ENCODE results near the gene HES4. TPM values are rescaled to one million over a fixed set of nuclear protein-coding genes. Genes with fewer than 3 reads are reported as not detected.
"Not testable (repeated sequence)": the region's sequence is repeated elsewhere in the genome, so short reads cannot be mapped to it uniquely, and the experiment has no call there.

The HES4 gene
- total and polyA plus RNA-seq, 4 donors, result 3.6 to 82.3 (median 39.4) TPM

DNA sequence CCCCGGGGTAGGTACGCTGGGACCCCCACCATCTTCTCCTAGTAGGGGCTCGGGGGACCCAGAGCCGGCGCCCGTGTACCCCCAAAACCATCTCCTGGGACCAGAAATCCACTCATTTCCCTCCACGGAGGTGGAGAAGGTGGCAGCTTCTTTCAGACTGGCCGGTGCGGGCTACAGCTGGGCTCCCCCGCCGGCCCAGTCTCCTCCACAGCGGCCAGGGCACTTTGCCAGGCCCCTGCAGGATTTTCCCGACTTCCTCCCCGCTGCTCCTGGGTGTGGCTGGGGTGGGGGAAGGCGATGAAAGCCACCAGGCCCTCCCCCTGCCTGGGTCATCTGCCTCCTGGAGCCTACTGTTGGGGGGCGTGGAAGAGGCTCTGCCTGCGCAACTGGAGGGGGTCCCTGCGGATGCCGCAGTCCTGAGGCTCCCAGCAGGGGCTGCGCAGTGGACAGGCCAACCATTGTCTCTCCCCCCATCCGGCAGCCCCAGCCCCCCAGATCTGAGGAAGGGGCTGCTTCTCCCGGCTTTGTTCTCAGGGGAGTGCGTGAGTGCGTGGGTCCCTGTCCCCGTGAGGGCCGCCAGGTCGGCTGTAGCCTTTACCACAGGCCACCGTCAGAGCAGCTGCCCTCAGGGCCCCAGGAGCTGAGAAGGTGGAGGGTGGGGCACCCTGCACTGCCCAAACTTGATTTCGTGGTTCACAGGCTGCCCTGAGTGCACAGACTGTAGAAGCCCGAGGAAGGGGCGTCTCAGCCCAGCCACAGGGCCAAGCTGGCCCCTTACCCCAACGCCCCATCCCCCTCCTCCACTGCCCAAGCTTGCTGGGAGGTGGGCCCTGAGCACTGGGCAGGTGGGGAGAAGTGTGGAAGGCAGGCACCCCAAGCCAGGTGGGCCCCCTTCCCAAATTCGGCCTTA lies 21.4 kb upstream of the HES4 start:
- DNase-seq, result no peak
- Histone ChIP-seq H3K9me3 (ENCODE audit: control insufficient read depth, low read length) (no peaks in the 10 kb centered on the region), H3K4me1 (ENCODE audit: control insufficient read depth in 1 of 2, insufficient read depth in 2 of 2, low read length in 2 of 2) (no peaks in the 10 kb centered on the region), H3K4me3 (ENCODE audit: low read length in 2 of 2) (no peak overlapping the region), H3K27me3 (ENCODE audit: control insufficient read depth in 1 of 2, insufficient read depth in 2 of 2, low read length in 1 of 2) (no peaks in the 10 kb centered on the region), H3K36me3 (ENCODE audit: control insufficient read depth in 1 of 2, insufficient read depth in 2 of 2, low read length in 1 of 2) (no peaks in the 10 kb centered on the region), H3K27ac (ENCODE audit: low read depth in 1 of 2, low read length in 2 of 2) (no peak overlapping the region)
- no peak for ATAC-seq (ENCODE audit: low FRiP score)
- intact Hi-C loops (cut with DNase I), result loop anchor here in 1 of 2 donors (5.0 kb wide), 1 partner anchor 36 kb away; no protein-coding TSS in a partner anchor
- WGBS, 2 donors, result 47 to 49% methylated on average over 33 of the region's 33 CpGs

DNA sequence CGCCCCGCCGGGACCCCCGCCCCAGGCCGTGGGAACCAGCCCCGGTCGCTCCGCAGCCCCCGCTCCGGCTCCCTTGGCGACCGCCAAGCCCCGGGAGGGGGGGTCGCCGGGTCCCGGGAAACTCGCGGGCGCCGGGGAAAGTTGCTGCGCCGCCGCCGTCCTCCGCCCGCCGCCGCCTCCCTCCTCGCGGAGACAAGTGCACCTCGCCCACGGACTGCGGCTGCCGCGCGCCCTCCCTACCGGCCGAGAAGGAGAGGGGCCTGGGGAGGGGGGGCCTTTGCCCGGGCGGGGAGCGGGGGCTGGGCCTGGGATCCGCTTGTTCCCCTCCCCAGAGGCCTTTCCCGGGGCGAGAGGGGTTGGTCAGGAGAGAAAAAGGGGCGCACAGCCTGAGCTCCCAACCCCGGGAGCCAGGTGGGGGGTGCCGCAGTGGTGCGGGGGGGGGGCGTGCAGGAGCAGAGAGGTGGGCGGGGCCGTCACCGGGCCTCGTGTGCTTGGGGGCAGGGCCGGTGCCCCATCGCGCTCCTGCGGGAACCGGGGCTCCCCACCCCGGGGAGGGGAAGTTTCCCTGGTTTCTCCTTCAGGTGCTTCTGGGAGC lies 20.6 kb upstream of the HES4 start:
- Histone ChIP-seq H3K36me3 (ENCODE audit: control insufficient read depth in 1 of 2, insufficient read depth in 2 of 2, low read length in 1 of 2) (no peaks in the 10 kb centered on the region), H3K27me3 (ENCODE audit: control insufficient read depth in 1 of 2, insufficient read depth in 2 of 2, low read length in 1 of 2) (no peaks in the 10 kb centered on the region), H3K4me3 (ENCODE audit: low read length in 2 of 2) (peak overlapping the region; percentile 75 to 88), H3K9me3 (ENCODE audit: control insufficient read depth, low read length) (no peaks in the 10 kb centered on the region), H3K27ac (ENCODE audit: low read depth in 1 of 2, low read length in 2 of 2) (no peak overlapping the region), H3K4me1 (ENCODE audit: control insufficient read depth in 1 of 2, insufficient read depth in 2 of 2, low read length in 2 of 2) (no peaks in the 10 kb centered on the region)
- WGBS, 2 donors, result 1% methylated on average over 17 to 59 of the region's 59 CpGs
- DNase-seq (no peak), ATAC-seq (ENCODE audit: low FRiP score) (no peak)
- intact Hi-C loops (cut with DNase I), result loop anchor here in 1 of 2 donors (5.0 kb wide), 1 partner anchor 37 kb away; no protein-coding TSS in a partner anchor

DNA sequence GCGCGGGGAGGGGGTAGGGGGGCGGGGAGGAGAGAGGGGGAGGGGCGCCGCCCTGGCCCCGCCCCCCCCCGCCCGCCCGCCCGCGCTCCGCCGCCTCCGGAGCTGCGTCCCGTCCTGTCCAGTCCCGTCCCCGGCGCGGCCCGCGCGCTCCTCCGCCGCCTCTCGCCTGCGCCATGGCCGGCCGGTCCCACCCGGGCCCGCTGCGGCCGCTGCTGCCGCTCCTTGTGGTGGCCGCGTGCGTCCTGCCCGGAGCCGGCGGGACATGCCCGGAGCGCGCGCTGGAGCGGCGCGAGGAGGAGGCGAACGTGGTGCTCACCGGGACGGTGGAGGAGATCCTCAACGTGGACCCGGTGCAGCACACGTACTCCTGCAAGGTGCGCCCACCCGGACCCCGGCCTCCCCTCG lies 20.1 kb upstream of the HES4 start, which contains the start of gene AGRN:
AGRN (plus strand) TSS at position 121 of the 405 bp plus-strand sequence; CDS start at position 174, 53 bp downstream.
- peak within 1 kb of the TSS in 1 of 2 donors; percentile 24 for H3K27ac ChIP-seq (ENCODE audit: low read depth in 1 of 2, low read length in 2 of 2)
- intact Hi-C loops (cut with DNase I), result loop anchor here in 1 of 2 donors (5.0 kb wide), 1 partner anchor 37 kb away; no protein-coding TSS in a partner anchor
- ATAC-seq (ENCODE audit: low FRiP score) (peak; percentile 11), DNase-seq (no peak)
- whole genome bisulfite sequencing, 2 donors, result 0 to 7% methylated on average over 3 to 55 of the region's 58 CpGs
- no peaks in the 10 kb centered on the region for H3K36me3 ChIP-seq (ENCODE audit: control insufficient read depth in 1 of 2, insufficient read depth in 2 of 2, low read length in 1 of 2)
- H3K4me1 ChIP-seq (ENCODE audit: control insufficient read depth in 1 of 2, insufficient read depth in 2 of 2, low read length in 2 of 2), result no peaks in the 10 kb centered on the region
- no peaks in the 10 kb centered on the region for H3K9me3 ChIP-seq (ENCODE audit: control insufficient read depth, low read length)
- H3K27me3 ChIP-seq (ENCODE audit: control insufficient read depth in 1 of 2, insufficient read depth in 2 of 2, low read length in 1 of 2), result no peaks in the 10 kb centered on the region
- H3K4me3 ChIP-seq (ENCODE audit: low read length in 2 of 2), result peak within 1 kb of the TSS; percentile 75 to 88

DNA sequence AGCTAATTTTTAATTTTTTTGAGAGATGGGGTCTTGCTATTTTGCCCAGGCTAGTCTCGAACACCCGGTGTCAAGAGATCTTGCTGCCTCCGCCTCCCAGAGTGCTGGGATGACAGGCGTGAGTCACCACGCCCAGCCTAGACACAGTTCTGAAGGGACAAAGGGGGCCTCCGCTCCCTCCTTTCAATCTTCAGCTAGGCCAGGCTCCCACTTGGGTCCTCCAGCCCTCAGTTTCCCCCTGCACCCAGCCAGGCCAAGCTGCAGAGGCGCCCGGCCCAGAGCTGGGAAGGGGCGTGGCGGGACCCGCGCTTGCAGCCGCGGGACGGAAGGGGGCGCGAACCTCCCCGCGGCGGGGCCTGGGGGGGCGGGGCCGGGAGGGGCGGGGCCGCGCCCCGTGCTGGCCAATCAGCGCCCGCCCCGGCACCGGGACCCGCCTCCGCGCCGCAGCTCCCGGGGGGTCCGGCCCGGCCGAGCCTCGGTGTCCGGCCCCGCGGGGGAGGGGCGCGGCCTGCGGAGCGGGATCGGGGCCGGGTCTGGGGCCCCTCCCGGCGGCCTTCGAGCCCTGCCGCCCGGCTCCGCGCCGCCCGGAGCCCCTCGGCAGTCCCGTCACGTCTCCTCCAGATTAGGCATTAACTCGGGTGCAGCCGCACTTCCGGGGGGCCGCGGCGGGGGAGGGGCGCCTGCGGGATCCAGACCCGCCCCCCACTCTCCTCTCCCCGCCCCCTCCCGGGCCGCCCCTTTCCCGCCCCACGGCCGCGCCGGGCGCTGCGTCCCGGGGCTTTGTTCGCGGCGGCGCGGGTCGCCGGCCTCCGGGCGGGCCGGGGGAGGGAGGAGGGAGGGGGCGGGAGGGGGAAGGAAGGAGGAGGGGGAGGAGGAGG lies 19.5 kb upstream of the HES4 start:
- 1 to 2% methylated on average over 25 to 87 of the region's 91 CpGs for WGBS, 2 donors
- Histone ChIP-seq H3K36me3 (ENCODE audit: control insufficient read depth in 1 of 2, insufficient read depth in 2 of 2, low read length in 1 of 2) (no peaks in the 10 kb centered on the region), H3K4me1 (ENCODE audit: control insufficient read depth in 1 of 2, insufficient read depth in 2 of 2, low read length in 2 of 2) (no peaks in the 10 kb centered on the region), H3K9me3 (ENCODE audit: control insufficient read depth, low read length) (no peaks in the 10 kb centered on the region), H3K4me3 (ENCODE audit: low read length in 2 of 2) (peak overlapping the region; percentile 75 to 88), H3K27me3 (ENCODE audit: control insufficient read depth in 1 of 2, insufficient read depth in 2 of 2, low read length in 1 of 2) (no peaks in the 10 kb centered on the region), H3K27ac (ENCODE audit: low read depth in 1 of 2, low read length in 2 of 2) (peak overlapping the region in 1 of 2 donors; percentile 24)
- intact Hi-C loops (cut with DNase I), result no loop called here
- ATAC-seq (ENCODE audit: low FRiP score) (peak; percentile 93), DNase-seq (peak; percentile 87 to 92)

DNA sequence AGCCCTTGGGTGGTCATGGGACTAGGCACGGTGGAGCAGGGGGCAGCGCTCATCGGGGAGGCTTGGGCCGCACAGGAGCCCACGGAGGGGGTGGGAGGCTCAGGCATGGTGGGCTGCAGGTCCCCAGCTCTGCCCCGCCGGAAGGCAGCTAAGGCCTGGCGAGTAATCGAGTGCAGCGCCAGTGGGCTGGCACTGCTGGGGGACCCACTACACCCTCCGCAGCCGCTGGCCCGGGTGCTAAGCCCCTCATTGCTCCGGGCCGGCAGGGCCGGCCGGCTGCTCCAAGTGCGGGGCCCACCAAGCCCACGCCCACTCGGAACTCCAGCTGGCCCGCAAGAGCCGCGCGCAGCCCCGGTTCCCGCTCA lies 18.4 kb upstream of the HES4 start:
- H3K4me1 ChIP-seq (ENCODE audit: control insufficient read depth in 1 of 2, insufficient read depth in 2 of 2, low read length in 2 of 2); H3K27me3 ChIP-seq (ENCODE audit: control insufficient read depth in 1 of 2, insufficient read depth in 2 of 2, low read length in 1 of 2); H3K9me3 ChIP-seq (ENCODE audit: control insufficient read depth, low read length); DNase-seq; H3K27ac ChIP-seq (ENCODE audit: low read depth in 1 of 2, low read length in 2 of 2); H3K36me3 ChIP-seq (ENCODE audit: control insufficient read depth in 1 of 2, insufficient read depth in 2 of 2, low read length in 1 of 2); H3K4me3 ChIP-seq (ENCODE audit: low read length in 2 of 2); intact Hi-C loops (cut with DNase I); ATAC-seq (ENCODE audit: low FRiP score): not testable (repeated sequence)
- WGBS, 2 donors, result 92 to 93% methylated on average over 20 to 26 of the region's 26 CpGs

DNA sequence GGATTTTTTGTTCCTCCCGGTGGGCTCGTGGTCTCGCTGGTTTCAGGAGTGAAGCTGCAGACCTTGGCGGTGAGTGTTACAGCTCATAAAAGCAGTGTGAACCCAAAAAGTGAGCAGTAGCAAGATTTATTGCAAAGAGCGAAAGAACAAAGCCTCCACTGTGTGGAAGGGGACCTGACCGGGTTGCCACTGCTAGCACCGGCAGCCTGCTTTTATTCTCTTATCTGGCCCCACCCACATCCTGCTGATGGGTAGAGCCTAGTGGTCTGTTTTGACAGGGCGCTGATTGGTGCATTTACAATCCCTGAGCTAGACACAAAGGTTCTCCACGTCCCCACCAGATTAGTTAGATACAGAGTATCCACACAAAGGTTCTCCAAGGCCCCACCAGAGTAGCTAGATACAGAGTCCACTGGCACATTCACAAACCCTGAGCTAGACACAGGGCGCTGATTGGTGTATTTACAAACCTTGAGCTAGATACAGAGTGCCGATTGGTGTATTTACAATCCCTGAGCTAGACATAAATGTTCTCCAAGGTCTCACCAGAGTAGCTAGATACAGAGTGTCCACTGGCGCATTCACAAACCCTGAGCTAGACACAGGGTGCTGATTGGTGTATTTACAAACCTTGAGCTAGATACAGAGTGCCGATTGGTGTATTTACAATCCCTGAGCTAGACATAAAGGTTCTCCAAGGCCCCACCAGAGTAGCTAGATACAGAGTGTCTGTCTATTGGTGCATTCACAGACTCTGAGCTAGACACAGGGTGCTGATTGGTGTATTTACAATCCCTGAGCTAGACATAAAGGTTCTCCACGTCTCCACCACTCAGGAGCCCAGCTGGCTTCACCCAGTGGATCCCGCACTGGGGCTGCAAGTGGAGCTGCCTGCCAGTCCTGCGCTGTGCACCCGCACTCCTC lies 17.8 kb upstream of the HES4 start:
- H3K27ac ChIP-seq (ENCODE audit: low read depth in 1 of 2, low read length in 2 of 2); H3K9me3 ChIP-seq (ENCODE audit: control insufficient read depth, low read length); H3K27me3 ChIP-seq (ENCODE audit: control insufficient read depth in 1 of 2, insufficient read depth in 2 of 2, low read length in 1 of 2); ATAC-seq (ENCODE audit: low FRiP score); H3K4me3 ChIP-seq (ENCODE audit: low read length in 2 of 2); H3K36me3 ChIP-seq (ENCODE audit: control insufficient read depth in 1 of 2, insufficient read depth in 2 of 2, low read length in 1 of 2); DNase-seq; intact Hi-C loops (cut with DNase I); H3K4me1 ChIP-seq (ENCODE audit: control insufficient read depth in 1 of 2, insufficient read depth in 2 of 2, low read length in 2 of 2): not testable (repeated sequence)
- WGBS, 2 donors, result 80 to 82% methylated on average over 15 to 17 of the region's 17 CpGs

DNA sequence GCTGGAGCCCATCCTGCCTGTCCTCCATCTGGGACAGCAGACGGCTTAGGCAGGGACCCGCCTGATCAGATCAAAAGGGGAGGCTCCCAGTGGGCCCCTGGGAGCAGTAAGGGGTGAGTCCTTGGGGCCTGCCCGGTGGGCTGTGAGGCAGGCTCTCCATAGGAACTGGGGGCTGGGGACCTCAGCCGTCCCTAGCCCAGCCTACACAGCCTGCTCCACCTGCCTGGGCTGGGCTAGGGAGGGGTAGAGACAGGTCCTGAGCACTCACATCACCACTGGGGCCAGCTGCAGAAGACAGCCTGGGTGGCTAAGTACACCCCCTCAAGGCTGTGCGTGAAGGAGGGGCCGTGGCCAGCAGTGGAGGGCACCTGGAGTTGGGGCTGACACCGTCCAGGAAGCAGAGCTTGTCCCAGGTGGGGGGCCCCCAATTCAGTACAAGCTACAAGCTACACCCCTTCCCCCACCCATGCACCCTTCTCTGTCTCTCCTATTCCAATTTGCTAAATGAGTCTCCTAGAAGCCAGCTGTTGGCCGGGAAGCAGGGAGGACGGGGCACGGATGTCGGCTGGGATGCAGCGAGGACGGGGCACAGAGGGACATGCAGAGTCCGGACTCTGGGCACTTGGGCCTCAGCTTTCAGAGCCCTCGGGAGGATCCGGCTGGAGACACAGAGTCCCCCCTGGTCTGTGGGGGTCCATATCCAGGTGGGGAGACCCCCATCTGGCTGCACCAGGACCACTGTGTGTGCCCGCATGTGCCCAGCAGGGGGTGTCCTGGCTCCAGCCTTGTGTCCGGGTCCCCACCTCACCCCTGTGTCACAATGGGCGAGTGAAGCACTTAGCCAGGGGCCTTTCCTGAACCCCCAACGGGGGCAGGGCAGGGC lies 15.1 kb upstream of the HES4 start:
- Histone ChIP-seq H3K27ac (ENCODE audit: low read depth in 1 of 2, low read length in 2 of 2) (no peak overlapping the region), H3K4me3 (ENCODE audit: low read length in 2 of 2) (no peak overlapping the region)

More for the DNA sequence above, 15.1 kb upstream of the HES4 start:
- Histone ChIP-seq H3K27me3 (ENCODE audit: control insufficient read depth in 1 of 2, insufficient read depth in 2 of 2, low read length in 1 of 2) (no peaks in the 10 kb centered on the region), H3K36me3 (ENCODE audit: control insufficient read depth in 1 of 2, insufficient read depth in 2 of 2, low read length in 1 of 2) (no peaks in the 10 kb centered on the region), H3K4me1 (ENCODE audit: control insufficient read depth in 1 of 2, insufficient read depth in 2 of 2, low read length in 2 of 2) (no peaks in the 10 kb centered on the region), H3K9me3 (ENCODE audit: control insufficient read depth, low read length) (no peaks in the 10 kb centered on the region)
- ATAC-seq (ENCODE audit: low FRiP score), result no peak
- intact Hi-C loops (cut with DNase I), result no loop called here
- peak in 1 of 2 donors; percentile 57 for DNase-seq
- 80 to 82% methylated on average over 20 of the region's 20 CpGs for WGBS, 2 donors

Measured in aorta (tissue), 5 donors.